Left lobe of liver (tissue), 2 donors: ENCODE measurements around the gene BMP8A. TPM values are rescaled to one million over a fixed set of nuclear protein-coding genes. Genes with fewer than 3 reads are reported as not detected.
"Not testable (repeated sequence)": the region's sequence is repeated elsewhere in the genome, so short reads cannot be mapped to it uniquely, and the experiment has no call there.

Experiments used
- ATAC-seq: fragments of 200-7000 bp; cut with Tn5 transposase; one replicate; pipeline ENCODE4 v1.9.1; 2020; ENCODE audit warnings: mild to moderate bottlenecking, moderate library complexity
- DNase-seq: peaks from one replicate; pipeline ENCODE4 v3.0.0-alpha.2; 2020; ENCODE audit warnings: low spot score
- total RNA-seq: library from RNA; stranded (reverse); gene quantifications from one replicate; pipeline ENCODE4 v1.2.1, GENCODE V29; 2021
- donor health status: DM: no; HTN: no; CAD: no; lungs with moderate emphysema.
- donor health status: DM: no; HTN: yes; CAD: no.

The BMP8A gene
- total RNA-seq: not detected

- peak; percentile 89 for ATAC-seq
- DNase-seq: peak; percentile 56
Measured at GRCh38 chr1:39491146-39491921, at the start of gene BMP8A. Gene BMP8A, plus strand, starts transcription at chr1:39491636. Its CDS starts 356 bp downstream, at chr1:39491992.

- no peak for DNase-seq
- ATAC-seq: peak; percentile 91
Measured at GRCh38 chr1:39441797-39442196, 49.6 kb upstream of the BMP8A start.

GRCh38 chr1:39445573-39445972, 45.9 kb upstream of the BMP8A start:
- ATAC-seq: no peak
- DNase-seq: no peak

GRCh38 chr1:39446986-39447567, 44.4 kb upstream of the BMP8A start:
- DNase-seq (no peak), ATAC-seq (no peak)

GRCh38 chr1:39450041-39450440, 41.4 kb upstream of the BMP8A start:
- not testable (repeated sequence) for ATAC-seq, DNase-seq

- ATAC-seq (peak; percentile 85), DNase-seq (peak; percentile 75)
Measured at GRCh38 chr1:39450956-39451606, 40.4 kb upstream of the BMP8A start.

- DNase-seq (no peak), ATAC-seq (no peak)
Measured at GRCh38 chr1:39452081-39452480, 39.4 kb upstream of the BMP8A start.

- ATAC-seq: no peak
- no peak for DNase-seq
Measured at GRCh38 chr1:39452540-39452939, 38.9 kb upstream of the BMP8A start.

- DNase-seq (peak; percentile 81), ATAC-seq (peak; percentile 77)
Measured at GRCh38 chr1:39453603-39454002, 37.8 kb upstream of the BMP8A start.

- no peak for DNase-seq
- ATAC-seq: no peak
Measured at GRCh38 chr1:39458991-39459390, 32.4 kb upstream of the BMP8A start.

- ATAC-seq (no peak), DNase-seq (no peak)
Measured at GRCh38 chr1:39462074-39462473, 29.4 kb upstream of the BMP8A start.

GRCh38 chr1:39466413-39467107, 24.9 kb upstream of the BMP8A start:
- no peak for DNase-seq
- no peak for ATAC-seq

GRCh38 chr1:39467108-39467720, 24.2 kb upstream of the BMP8A start:
- not testable (repeated sequence) for ATAC-seq, DNase-seq

GRCh38 chr1:39469150-39469549, 22.3 kb upstream of the BMP8A start:
- no peak for DNase-seq
- no peak for ATAC-seq

- DNase-seq (no peak), ATAC-seq (no peak)
Measured at GRCh38 chr1:39470040-39470439, 21.4 kb upstream of the BMP8A start.

- DNase-seq (no peak), ATAC-seq (no peak)
Measured at GRCh38 chr1:39472826-39473225, 18.6 kb upstream of the BMP8A start.

GRCh38 chr1:39473324-39473723, 18.1 kb upstream of the BMP8A start:
- DNase-seq (no peak), ATAC-seq (no peak)

- no peak for DNase-seq
- ATAC-seq: no peak
Measured at GRCh38 chr1:39474810-39475209, 16.6 kb upstream of the BMP8A start.

- DNase-seq: not testable (repeated sequence)
- peak; percentile 10 for ATAC-seq
Measured at GRCh38 chr1:39475551-39475950, 15.9 kb upstream of the BMP8A start.

GRCh38 chr1:39478126-39478915, 13.1 kb upstream of the BMP8A start:
- DNase-seq (no peak), ATAC-seq (no peak)
